NCI-H2107 treated with DMSO at 0.1 percent for 48 hours (cell line): ENCODE measurements around the gene ZNF628.
"Not testable (repeated sequence)": the region's sequence is repeated elsewhere in the genome, so short reads cannot be mapped to it uniquely, and the experiment has no call there.

Experiments
- DNase-seq: peaks from one replicate; lab custom pipeline; 2025; ENCODE audit not compliant: unreplicated experiment; lab: John Stamatoyannopoulos, UW

ZNF628 gene

GRCh38 chr19:55495646-55496349, 19.4 kb downstream of the ZNF628 start:
- DNase-seq, result no peak

- not testable (repeated sequence) for DNase-seq
These were observed 20.4 kb downstream of the ZNF628 start for GRCh38 chr19:55496820-55497219.

- DNase-seq, result no peak
These were observed 21.3 kb downstream of the ZNF628 start for GRCh38 chr19:55497763-55498162.

GRCh38 chr19:55498246-55498840, 21.9 kb downstream of the ZNF628 start:
- DNase-seq, result peak; percentile 26

- DNase-seq, result no peak
These were observed 24.0 kb downstream of the ZNF628 start for GRCh38 chr19:55500368-55500952.

GRCh38 chr19:55502197-55502952, 26.0 kb downstream of the ZNF628 start:
- DNase-seq, result no peak

GRCh38 chr19:55503157-55503501, 26.7 kb downstream of the ZNF628 start:
- no peak for DNase-seq

- peak; percentile 34 for DNase-seq
These were observed 27.3 kb downstream of the ZNF628 start for GRCh38 chr19:55503502-55504251.

- no peak for DNase-seq
These were observed 27.8 kb downstream of the ZNF628 start for GRCh38 chr19:55504252-55504603.

GRCh38 chr19:55504981-55505380, 28.6 kb downstream of the ZNF628 start:
- DNase-seq, result no peak

- DNase-seq, result no peak
These were observed 31.7 kb downstream of the ZNF628 start for GRCh38 chr19:55508120-55508519.

GRCh38 chr19:55516878-55517620, 40.6 kb downstream of the ZNF628 start:
- DNase-seq, result peak; percentile 64

- no peak for DNase-seq
These were observed 43.3 kb downstream of the ZNF628 start for GRCh38 chr19:55519451-55520311.

- DNase-seq, result no peak
These were observed 44.4 kb downstream of the ZNF628 start for GRCh38 chr19:55520691-55521292.

GRCh38 chr19:55525289-55526101, 49.1 kb downstream of the ZNF628 start:
- DNase-seq, result no peak

- peak; percentile 44 for DNase-seq
These were observed 50.1 kb downstream of the ZNF628 start for GRCh38 chr19:55526216-55527196.
